ENCODE results near the gene ONECUT2.

Gene ONECUT2

DNA sequence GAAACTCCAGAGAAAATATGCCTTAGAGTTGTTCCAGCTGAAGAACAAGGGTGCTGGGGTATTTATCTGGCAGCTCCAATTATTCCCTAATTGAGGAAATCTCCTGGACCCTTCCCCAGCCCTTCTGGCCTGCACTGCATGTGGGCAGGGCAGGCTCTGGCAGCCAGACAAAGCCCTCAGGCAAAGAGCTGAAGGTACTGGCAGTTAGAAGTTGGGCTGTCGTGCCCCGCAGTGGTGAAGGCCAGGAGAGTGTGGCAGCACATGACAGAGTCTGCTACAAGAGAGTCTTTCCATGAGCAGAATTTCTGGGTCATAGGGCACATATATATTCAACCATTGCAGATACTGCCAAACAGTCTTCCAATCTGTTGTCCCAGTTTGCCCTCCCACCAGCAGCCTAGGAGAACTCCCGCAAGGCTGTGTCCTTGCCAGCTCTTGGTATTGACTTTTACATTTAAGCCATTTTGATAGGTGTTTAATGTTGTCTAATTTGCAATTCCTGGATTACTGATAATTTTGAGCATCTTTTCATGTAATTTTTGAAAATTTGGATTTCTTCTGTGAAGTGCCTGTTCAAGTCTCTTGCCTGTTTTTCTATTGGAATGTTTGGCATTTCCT is 26.6 kb downstream of the ONECUT2 start:
- no peak for DNase-seq (ENCODE audit: low spot score)
- TF ChIP-seq, protein P1, sequence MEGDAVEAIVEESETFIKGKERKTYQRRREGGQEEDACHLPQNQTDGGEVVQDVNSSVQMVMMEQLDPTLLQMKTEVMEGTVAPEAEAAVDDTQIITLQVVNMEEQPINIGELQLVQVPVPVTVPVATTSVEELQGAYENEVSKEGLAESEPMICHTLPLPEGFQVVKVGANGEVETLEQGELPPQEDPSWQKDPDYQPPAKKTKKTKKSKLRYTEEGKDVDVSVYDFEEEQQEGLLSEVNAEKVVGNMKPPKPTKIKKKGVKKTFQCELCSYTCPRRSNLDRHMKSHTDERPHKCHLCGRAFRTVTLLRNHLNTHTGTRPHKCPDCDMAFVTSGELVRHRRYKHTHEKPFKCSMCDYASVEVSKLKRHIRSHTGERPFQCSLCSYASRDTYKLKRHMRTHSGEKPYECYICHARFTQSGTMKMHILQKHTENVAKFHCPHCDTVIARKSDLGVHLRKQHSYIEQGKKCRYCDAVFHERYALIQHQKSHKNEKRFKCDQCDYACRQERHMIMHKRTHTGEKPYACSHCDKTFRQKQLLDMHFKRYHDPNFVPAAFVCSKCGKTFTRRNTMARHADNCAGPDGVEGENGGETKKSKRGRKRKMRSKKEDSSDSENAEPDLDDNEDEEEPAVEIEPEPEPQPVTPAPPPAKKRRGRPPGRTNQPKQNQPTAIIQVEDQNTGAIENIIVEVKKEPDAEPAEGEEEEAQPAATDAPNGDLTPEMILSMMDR (IDR thresholded peaks at IDR 0.05; ENCODE audit: borderline replicate concordance, control extremely low read depth, extremely low read depth, insufficient read depth, missing control alignments), result no peak
- in situ Hi-C loops (cut with MboI; ENCODE audit: low sequenced_read_pairs, unreplicated experiment), result no loop called here

DNA sequence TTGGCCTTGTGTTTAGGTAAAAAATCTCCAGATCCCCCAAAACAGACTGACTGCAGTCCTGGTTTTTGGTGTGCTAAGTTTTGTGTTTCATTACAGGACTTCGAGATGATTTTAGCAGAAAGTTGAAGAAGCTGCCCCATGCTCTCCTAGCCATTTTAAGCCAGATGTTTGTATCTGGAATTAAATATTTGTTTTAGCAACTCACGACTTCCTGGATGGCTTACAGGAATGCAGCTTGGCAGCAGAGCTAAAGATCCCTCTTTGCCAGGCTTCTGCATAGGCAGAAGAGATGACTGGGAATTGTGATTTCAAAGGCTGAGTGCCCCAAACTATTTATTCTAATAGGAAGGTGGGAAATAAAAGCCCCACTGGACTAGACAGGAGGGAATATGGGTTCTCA is 31.1 kb downstream of the ONECUT2 start:
- no peak for DNase-seq (ENCODE audit: low spot score)
- TF ChIP-seq, protein P1 (IDR thresholded peaks at IDR 0.05; ENCODE audit: borderline replicate concordance, control extremely low read depth, extremely low read depth, insufficient read depth, missing control alignments), result no peak

DNA sequence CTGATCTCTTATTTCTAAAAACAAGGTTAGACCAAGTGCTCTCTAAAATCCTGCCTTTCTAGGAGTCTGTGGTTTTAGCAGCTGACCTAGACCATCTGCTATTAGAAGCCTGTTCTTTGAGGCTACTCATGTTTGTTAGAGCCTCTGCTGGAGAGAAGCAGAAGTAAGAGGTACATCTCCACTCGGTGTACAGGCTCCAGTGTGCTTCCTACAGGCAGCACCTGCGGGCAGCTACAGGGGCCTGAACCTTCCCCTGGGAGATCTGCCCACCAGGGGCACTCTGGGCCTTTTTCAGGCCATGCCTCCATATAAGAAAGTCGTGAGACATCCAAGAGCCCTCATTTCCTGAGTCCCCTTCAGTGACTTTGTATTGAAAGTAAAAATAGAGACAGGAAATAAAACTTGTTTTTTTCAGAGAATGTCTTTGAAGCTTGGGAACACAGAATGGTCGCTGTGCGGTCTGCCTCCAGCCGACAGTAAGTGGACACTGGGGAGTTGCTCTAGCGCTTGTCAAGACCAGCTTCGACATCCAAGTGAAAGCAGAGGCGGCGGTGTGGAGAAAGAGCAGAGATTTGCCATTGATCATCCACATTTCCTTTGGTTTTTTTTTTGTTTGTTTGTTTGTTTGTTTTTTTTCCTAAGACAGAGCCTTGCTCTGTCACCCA is 31.7 kb downstream of the ONECUT2 start:
- in situ Hi-C loops (cut with MboI; ENCODE audit: low sequenced_read_pairs, unreplicated experiment), result no loop called here
- DNase-seq (ENCODE audit: low spot score), result no peak
- TF ChIP-seq, protein P1 (IDR thresholded peaks at IDR 0.05; ENCODE audit: borderline replicate concordance, control extremely low read depth, extremely low read depth, insufficient read depth, missing control alignments), result no peak

More for the DNA sequence above, 31.1 kb downstream of the ONECUT2 start:
- in situ Hi-C loops (cut with MboI; ENCODE audit: low sequenced_read_pairs, unreplicated experiment), result no loop called here

DNA sequence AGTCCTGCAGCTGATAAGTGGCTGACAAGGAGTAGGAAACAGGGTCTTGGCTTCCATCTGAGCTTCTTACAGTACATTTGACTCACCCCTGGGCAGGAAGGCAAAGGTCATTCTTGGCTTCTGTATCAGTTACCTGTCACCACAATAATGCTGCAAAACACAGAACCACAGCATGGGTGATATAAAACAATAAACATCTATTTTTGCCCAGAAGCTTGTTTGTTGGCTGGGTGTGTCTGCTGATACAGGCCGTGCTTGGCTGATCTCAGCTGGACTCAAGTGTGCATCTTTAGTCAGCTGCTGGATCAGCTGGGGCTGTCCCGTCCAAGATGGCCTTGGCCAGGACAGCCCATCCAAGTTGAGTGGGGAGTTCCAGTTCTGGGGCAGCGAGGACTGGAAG is 34.7 kb downstream of the ONECUT2 start:
- in situ Hi-C loops (cut with MboI; ENCODE audit: low sequenced_read_pairs, unreplicated experiment), result no loop called here
- TF ChIP-seq, protein P1 (IDR thresholded peaks at IDR 0.05; ENCODE audit: borderline replicate concordance, control extremely low read depth, extremely low read depth, insufficient read depth, missing control alignments), result no peak
- DNase-seq (ENCODE audit: low spot score), result no peak

DNA sequence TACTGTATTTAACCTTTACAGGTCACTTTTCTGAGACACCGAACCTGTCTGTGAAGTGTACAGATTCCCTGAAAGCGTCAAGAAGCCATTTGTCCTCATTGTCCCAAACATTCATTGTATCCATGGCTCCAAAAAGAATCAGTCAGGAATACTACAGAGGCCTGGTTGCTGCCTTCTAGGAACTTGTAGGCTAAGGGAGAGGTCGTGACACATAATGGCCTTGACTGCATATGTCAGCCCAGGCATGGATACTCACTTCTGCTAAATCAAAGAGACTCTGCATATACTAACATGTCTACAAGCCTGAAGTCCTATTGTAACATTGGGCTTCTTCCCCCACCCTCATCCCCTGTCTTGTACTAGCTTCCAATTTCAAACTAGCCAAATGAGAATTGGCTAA is 40.2 kb downstream of the ONECUT2 start:
- TF ChIP-seq, protein P1 (IDR thresholded peaks at IDR 0.05; ENCODE audit: borderline replicate concordance, control extremely low read depth, extremely low read depth, insufficient read depth, missing control alignments), result no peak
- in situ Hi-C loops (cut with MboI; ENCODE audit: low sequenced_read_pairs, unreplicated experiment), result no loop called here
- DNase-seq (ENCODE audit: low spot score), result no peak

DNA sequence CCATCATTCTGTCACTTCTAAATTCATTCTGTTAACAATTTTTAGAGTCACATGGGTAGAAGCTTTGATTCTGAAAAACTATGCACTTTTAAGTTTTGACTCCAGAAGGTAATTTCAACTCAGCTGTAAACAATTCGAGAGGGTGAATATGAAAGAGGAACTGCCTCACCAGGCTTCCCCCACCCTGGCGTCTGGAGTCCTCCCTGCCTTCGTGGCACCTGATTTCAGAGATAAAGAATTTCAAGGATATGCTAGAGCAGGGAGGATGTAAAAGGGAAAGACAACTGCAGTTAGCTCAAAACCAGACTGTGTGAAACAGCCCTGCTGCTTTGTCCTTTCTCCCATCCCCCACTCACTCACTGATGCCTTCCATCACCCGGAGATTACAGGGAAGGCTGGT is 40.7 kb downstream of the ONECUT2 start:
- in situ Hi-C loops (cut with MboI; ENCODE audit: low sequenced_read_pairs, unreplicated experiment), result no loop called here
- no peak for DNase-seq (ENCODE audit: low spot score)
- TF ChIP-seq, protein P1 (IDR thresholded peaks at IDR 0.05; ENCODE audit: borderline replicate concordance, control extremely low read depth, extremely low read depth, insufficient read depth, missing control alignments), result no peak
